Muscle of leg (tissue), 11 donors: Measurements from ENCODE around the gene LRRC8D. TPM values are rescaled to one million over a fixed set of nuclear protein-coding genes. Genes with fewer than 3 reads are reported as not detected.
"Not testable (repeated sequence)": the region's sequence is repeated elsewhere in the genome, so short reads cannot be mapped to it uniquely, and the experiment has no call there.

ENCODE experiments used
- DNase-seq: peaks from one replicate; pipeline ENCODE4 v3.0.0; 2013
- H3K27ac ChIP-seq: one replicate; pipeline ENCODE4 v1.5.1; 2013; ENCODE audit warnings: mild to moderate bottlenecking, low read length, control low read depth
- H3K27me3 ChIP-seq: one replicate; pipeline ENCODE4 v1.6.1; 2013; ENCODE audit warnings: low read length; ENCODE audit not compliant: control insufficient read depth, insufficient read depth
- H3K36me3 ChIP-seq: one replicate; pipeline ENCODE4 v1.6.1; 2013; ENCODE audit warnings: low read length; ENCODE audit not compliant: control insufficient read depth, insufficient read depth
- H3K4me1 ChIP-seq: one replicate; pipeline ENCODE4 v1.6.1; 2013; ENCODE audit warnings: low read length; ENCODE audit not compliant: control insufficient read depth, insufficient read depth
- H3K4me3 ChIP-seq: one replicate; pipeline ENCODE4 v1.5.1; 2013; ENCODE audit warnings: low read length, control low read depth
- H3K9me3 ChIP-seq: replicated peaks from 2 replicates; pipeline ENCODE4 v1.6.1; 2013; ENCODE audit warnings: low read depth, low read length; ENCODE audit not compliant: control insufficient read depth
- WGBS: methylation state at CpG from one replicate; pipeline ENCODE4 v1.1.5; 2013; ENCODE audit warnings: missing lambda C conversion rate; ENCODE audit not compliant: insufficient coverage; 5-methylcytosine and 5-hydroxymethylcytosine counted together
- polyA plus RNA-seq, 8 donors: library from polyadenylated mRNA; unstranded; fragments of 120-200 nt; gene quantifications; one replicate each; pipeline versions ENCODE4 v1.2.1 to v1.2.3, GENCODE V29; 2013; ENCODE audit warnings: inconsistent platforms in 1 of 8, low replicate concordance in 1 of 8; ENCODE audit not compliant: insufficient read length in 8 of 8, insufficient read depth in 1 of 8
- total RNA-seq: library from RNA; stranded (reverse); fragments of 120-200 nt; gene quantifications from one replicate; pipeline ENCODE4 v1.2.4, GENCODE V29; 2013

The LRRC8D gene
- total and polyA plus RNA-seq, 9 donors, result 6.2 to 10.5 (median 7.6) TPM

- Histone ChIP-seq H3K9me3 (peaks cover 3% of the 10 kb centered on the region), H3K4me1 (no peaks in the 10 kb centered on the region), H3K27me3 (no peaks in the 10 kb centered on the region), H3K4me3 (no peak overlapping the region), H3K27ac (no peak overlapping the region), H3K36me3 (no peaks in the 10 kb centered on the region)
- WGBS, result no CpG with 5 or more reads among the region's 3 CpGs
- no peak for DNase-seq
Observed at GRCh38 chr1:89923517-89923916, 102.7 kb downstream of the LRRC8D start.

GRCh38 chr1:89924075-89924474 is 103.2 kb downstream of the LRRC8D start:
- WGBS, result no CpG with 5 or more reads among the region's 1 CpG
- not testable (repeated sequence) for H3K27ac ChIP-seq, H3K4me1 ChIP-seq, H3K4me3 ChIP-seq, H3K27me3 ChIP-seq, DNase-seq, H3K9me3 ChIP-seq, H3K36me3 ChIP-seq

- no peaks in the 10 kb centered on the region for H3K36me3 ChIP-seq
- H3K9me3 ChIP-seq, result peaks cover 3% of the 10 kb centered on the region
- WGBS, result no CpG with 5 or more reads among the region's 5 CpGs
- DNase-seq, result peak; percentile 27
- H3K27ac ChIP-seq, result peak overlapping the region; percentile 9
- H3K4me1 ChIP-seq, result no peaks in the 10 kb centered on the region
- no peak overlapping the region for H3K4me3 ChIP-seq
- H3K27me3 ChIP-seq, result no peaks in the 10 kb centered on the region
Observed at GRCh38 chr1:89927049-89927448, 106.2 kb downstream of the LRRC8D start.

GRCh38 chr1:89927478-89927877 is 106.6 kb downstream of the LRRC8D start:
- H3K9me3 ChIP-seq, result peaks cover 3% of the 10 kb centered on the region
- H3K27ac ChIP-seq, result peak overlapping the region; percentile 9
- no peaks in the 10 kb centered on the region for H3K27me3 ChIP-seq
- H3K4me1 ChIP-seq, result no peaks in the 10 kb centered on the region
- no peak overlapping the region for H3K4me3 ChIP-seq
- WGBS, result no CpG with 5 or more reads among the region's 1 CpG
- no peak for DNase-seq
- H3K36me3 ChIP-seq, result no peaks in the 10 kb centered on the region

GRCh38 chr1:89928506-89928905 is 107.7 kb downstream of the LRRC8D start:
- WGBS, result no CpG with 5 or more reads among the region's 2 CpGs
- H3K4me3 ChIP-seq, result no peak overlapping the region
- H3K36me3 ChIP-seq, result peaks cover 4% of the 10 kb centered on the region
- no peak overlapping the region for H3K27ac ChIP-seq
- no peaks in the 10 kb centered on the region for H3K27me3 ChIP-seq
- no peak for DNase-seq
- no peaks in the 10 kb centered on the region for H3K4me1 ChIP-seq
- peaks cover 2% of the 10 kb centered on the region for H3K9me3 ChIP-seq

GRCh38 chr1:89929467-89930063 is 108.7 kb downstream of the LRRC8D start:
- no peaks in the 10 kb centered on the region for H3K4me1 ChIP-seq
- no peak overlapping the region for H3K27ac ChIP-seq
- no peaks in the 10 kb centered on the region for H3K27me3 ChIP-seq
- H3K4me3 ChIP-seq, result no peak overlapping the region
- WGBS, result 100% methylated on average over 1 of the region's 6 CpGs
- no peaks in the 10 kb centered on the region for H3K9me3 ChIP-seq
- H3K36me3 ChIP-seq, result peaks cover 14% of the 10 kb centered on the region
- no peak for DNase-seq

- no CpG with 5 or more reads among the region's 2 CpGs for WGBS
- no peak overlapping the region for H3K27ac ChIP-seq
- no peaks in the 10 kb centered on the region for H3K27me3 ChIP-seq
- H3K4me3 ChIP-seq, result no peak overlapping the region
- DNase-seq, result no peak
- no peaks in the 10 kb centered on the region for H3K4me1 ChIP-seq
- H3K9me3 ChIP-seq, result no peaks in the 10 kb centered on the region
- H3K36me3 ChIP-seq, result peaks cover 15% of the 10 kb centered on the region
Observed at GRCh38 chr1:89930579-89930978, 109.7 kb downstream of the LRRC8D start.

DNA sequence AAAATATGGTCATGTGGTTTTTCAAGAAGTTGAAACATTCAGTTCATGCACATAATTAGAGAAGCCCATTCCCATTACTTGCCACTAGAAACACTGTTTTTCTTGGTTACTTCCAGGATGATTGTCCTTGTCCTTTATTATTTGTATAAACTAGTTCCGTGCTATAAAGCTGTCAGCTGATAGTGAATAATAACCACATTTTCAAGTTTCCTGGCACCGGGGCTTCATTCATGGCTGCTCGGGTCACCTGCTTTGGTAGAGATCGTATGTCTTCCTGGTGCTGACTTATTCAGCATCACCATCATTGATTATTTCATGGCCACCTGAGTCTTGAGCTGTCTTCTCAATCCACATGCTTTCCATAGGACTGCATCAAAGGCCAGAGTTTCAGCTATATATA is 111.1 kb downstream of the LRRC8D start:
- no peak overlapping the region for H3K27ac ChIP-seq
- 65% methylated on average over 2 of the region's 4 CpGs for WGBS
- no peak overlapping the region for H3K4me3 ChIP-seq
- no peak for DNase-seq
- no peaks in the 10 kb centered on the region for H3K27me3 ChIP-seq
- H3K9me3 ChIP-seq, result no peaks in the 10 kb centered on the region
- no peaks in the 10 kb centered on the region for H3K4me1 ChIP-seq
- H3K36me3 ChIP-seq, result peaks cover 15% of the 10 kb centered on the region

DNA sequence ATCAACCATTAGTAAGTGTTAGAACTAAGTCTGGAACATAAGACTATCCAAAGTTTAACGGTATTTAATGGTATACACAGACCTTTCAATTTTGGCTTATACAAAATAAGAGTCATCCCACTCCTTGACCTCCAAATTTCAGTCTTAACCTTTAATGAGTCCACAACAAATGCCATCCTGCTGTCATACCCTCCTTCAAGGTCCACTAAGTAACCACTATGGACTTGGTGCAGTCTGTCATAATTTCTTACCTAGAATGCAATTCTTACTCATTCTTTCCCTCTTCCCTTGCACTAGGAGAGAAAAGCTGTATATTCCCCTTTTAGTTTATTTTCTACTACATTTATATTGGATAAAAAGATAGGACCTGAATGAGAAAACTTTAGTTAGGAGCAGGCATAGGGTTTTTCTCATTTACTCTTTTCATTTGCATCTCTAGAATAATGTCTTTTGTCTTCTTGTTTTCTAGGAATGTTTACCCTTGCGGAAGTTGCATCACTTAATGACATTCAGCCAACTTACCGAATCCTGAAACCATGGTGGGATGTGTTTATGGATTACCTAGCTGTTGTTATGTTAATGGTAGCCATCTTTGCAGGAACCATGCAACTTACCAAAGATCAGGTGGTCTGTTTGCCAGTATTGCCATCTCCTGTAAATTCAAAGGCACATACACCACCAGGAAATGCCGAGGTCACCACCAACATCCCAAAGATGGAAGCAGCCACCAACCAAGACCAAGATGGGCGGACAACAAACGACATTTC is 111.9 kb downstream of the LRRC8D start:
- DNase-seq, result no peak
- Histone ChIP-seq H3K27me3 (no peaks in the 10 kb centered on the region), H3K27ac (no peak overlapping the region), H3K36me3 (peaks cover 15% of the 10 kb centered on the region), H3K4me1 (no peaks in the 10 kb centered on the region), H3K4me3 (no peak overlapping the region), H3K9me3 (no peaks in the 10 kb centered on the region)
- WGBS, result no CpG with 5 or more reads among the region's 6 CpGs

DNA sequence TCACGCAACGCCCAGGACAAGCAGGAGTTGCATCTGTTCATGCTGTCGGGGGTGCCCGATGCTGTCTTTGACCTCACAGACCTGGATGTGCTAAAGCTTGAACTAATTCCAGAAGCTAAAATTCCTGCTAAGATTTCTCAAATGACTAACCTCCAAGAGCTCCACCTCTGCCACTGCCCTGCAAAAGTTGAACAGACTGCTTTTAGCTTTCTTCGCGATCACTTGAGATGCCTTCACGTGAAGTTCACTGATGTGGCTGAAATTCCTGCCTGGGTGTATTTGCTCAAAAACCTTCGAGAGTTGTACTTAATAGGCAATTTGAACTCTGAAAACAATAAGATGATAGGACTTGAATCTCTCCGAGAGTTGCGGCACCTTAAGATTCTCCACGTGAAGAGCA is 113.6 kb downstream of the LRRC8D start:
- H3K36me3 ChIP-seq, result peaks cover 15% of the 10 kb centered on the region
- no peak for DNase-seq
- H3K27ac ChIP-seq, result no peak overlapping the region
- no peaks in the 10 kb centered on the region for H3K4me1 ChIP-seq
- no peaks in the 10 kb centered on the region for H3K27me3 ChIP-seq
- H3K4me3 ChIP-seq, result no peak overlapping the region
- WGBS, result 92% methylated on average over 10 of the region's 11 CpGs
- H3K9me3 ChIP-seq, result no peaks in the 10 kb centered on the region
